IMR-90 (cell line): ENCODE measurements around the gene UTP4. TPM values are rescaled to one million over a fixed set of nuclear protein-coding genes. Genes with fewer than 3 reads are reported as not detected.

Experiments
- ATAC-seq: fragments of 200-7000 bp; cut with Tn5 transposase; 2 replicates; pipeline ENCODE4 v1.9.1; 2020; ENCODE audit warnings: low read depth, mild to moderate bottlenecking, moderate library complexity
- BruUV-seq: library from RNA; stranded (reverse); fragments of 400-500 nt; replicated peaks from 2 replicates; lab custom pipeline; 2021; lab: Mats Ljungman, UMichigan
- CTCF ChIA-PET: fragments of 300-600 bp; formaldehyde crosslinking; extraction: SDS; loops from one replicate; lab custom pipeline; 2021; ENCODE audit warnings: antibody characterized with exemption; lab: Yijun Ruan, JAX
- POLR2A ChIA-PET: fragments of 300-600 bp; sonication (Branson Sonifier 250); formaldehyde crosslinking; loops from one replicate; lab custom pipeline; 2022; ENCODE audit warnings: antibody characterized with exemption; ENCODE audit not compliant: unreplicated experiment; lab: Charles Lee
- DNase-seq: peaks from one replicate; pipeline ENCODE4 v3.0.0; 2013
- H2AFZ ChIP-seq: replicated peaks from 2 replicates; pipeline ENCODE3; 2013; ENCODE audit warnings: low read length, mild to moderate bottlenecking; ENCODE audit not compliant: poor library complexity
- H2AK5ac ChIP-seq: 2 replicates; pipeline ENCODE4 v1.6.1; 2013; ENCODE audit warnings: low read depth, low read length, inconsistent platforms
- H2AK9ac ChIP-seq: replicated peaks from 2 replicates; pipeline ENCODE3; 2013; ENCODE audit warnings: mild to moderate bottlenecking, low read depth, low read length, moderate library complexity; ENCODE audit not compliant: poor library complexity
- H2BK120ac ChIP-seq: 2 replicates; pipeline ENCODE4 v1.6.1; 2013; ENCODE audit warnings: low read depth, low read length, inconsistent platforms
- H2BK15ac ChIP-seq: 3 replicates; pipeline ENCODE4 v1.6.1; 2013; ENCODE audit warnings: low read depth, low read length, inconsistent platforms
- H2BK20ac ChIP-seq: 2 replicates; pipeline ENCODE4 v1.6.1; 2013; ENCODE audit warnings: low read depth, mild to moderate bottlenecking, inconsistent platforms, low read length, moderate library complexity
- H2BK5ac ChIP-seq: 2 replicates; pipeline ENCODE4 v1.6.1; 2013; ENCODE audit warnings: mild to moderate bottlenecking, low read depth, low read length, inconsistent platforms; ENCODE audit not compliant: poor library complexity, severe bottlenecking
- H3K14ac ChIP-seq: replicated peaks from 2 replicates; pipeline ENCODE4 v1.6.1; 2013; ENCODE audit warnings: low read depth, low read length, inconsistent platforms
- H3K18ac ChIP-seq: 2 replicates; pipeline ENCODE4 v1.6.1; 2013; ENCODE audit warnings: low read depth, low read length, control low read depth
- H3K23ac ChIP-seq: 2 replicates; pipeline ENCODE4 v1.6.1; 2013; ENCODE audit warnings: low read depth, low read length, inconsistent platforms
- H3K27ac ChIP-seq: 2 replicates; pipeline ENCODE4 v1.5.1; 2013; ENCODE audit warnings: mild to moderate bottlenecking, control low read depth, low read length; ENCODE audit not compliant: insufficient read depth
- H3K27me3 ChIP-seq: 2 replicates; pipeline ENCODE4 v1.6.1; 2013; ENCODE audit warnings: low read length; ENCODE audit not compliant: control insufficient read depth, insufficient read depth
- H3K36me3 ChIP-seq: 2 replicates; pipeline ENCODE4 v1.6.1; 2013; ENCODE audit warnings: low read length, mixed read lengths; ENCODE audit not compliant: control insufficient read depth, insufficient read depth
- H3K4ac ChIP-seq: 2 replicates; pipeline ENCODE4 v1.6.1; 2013; ENCODE audit warnings: low read depth, low read length, inconsistent platforms
- H3K4me1 ChIP-seq: 2 replicates; pipeline ENCODE4 v1.6.1; 2013; ENCODE audit warnings: low read length, mixed read lengths; ENCODE audit not compliant: control insufficient read depth, insufficient read depth
- H3K4me2 ChIP-seq: 2 replicates; pipeline ENCODE4 v1.6.1; 2013; ENCODE audit warnings: low read depth, mild to moderate bottlenecking, control low read depth, low read length, moderate library complexity
- H3K4me3 ChIP-seq: 2 replicates; pipeline ENCODE4 v1.5.1; 2013; ENCODE audit warnings: low read depth, mild to moderate bottlenecking, control low read depth, low read length, moderate library complexity; ENCODE audit not compliant: insufficient read depth
- H3K56ac ChIP-seq: 2 replicates; pipeline ENCODE4 v1.6.1; 2013; ENCODE audit warnings: low read length, inconsistent platforms; ENCODE audit not compliant: insufficient read depth; ENCODE audit errors: extremely low read depth
- H3K79me1 ChIP-seq, 2 experiments: 2 replicates each; pipeline ENCODE4 v1.6.1; 2013; ENCODE audit warnings: low read length in 2 of 2, inconsistent platforms in 1 of 2, low read depth in 1 of 2
- H3K9ac ChIP-seq: 2 replicates; pipeline ENCODE4 v1.6.1; 2013; ENCODE audit warnings: low read depth, low read length, control low read depth
- H3K9me1 ChIP-seq: 2 replicates; pipeline ENCODE4 v1.6.1; 2013; ENCODE audit warnings: low read length, inconsistent platforms; ENCODE audit not compliant: insufficient read depth
- H3K9me3 ChIP-seq: 2 replicates; pipeline ENCODE4 v1.6.1; 2013; ENCODE audit warnings: low read length; ENCODE audit not compliant: control insufficient read depth, insufficient read depth
- H4K20me1 ChIP-seq: 2 replicates; pipeline ENCODE4 v1.6.1; 2013; ENCODE audit warnings: low read length, inconsistent platforms; ENCODE audit not compliant: insufficient read depth
- H4K5ac ChIP-seq: 2 replicates; pipeline ENCODE4 v1.6.1; 2013; ENCODE audit warnings: mild to moderate bottlenecking, low read depth, low read length, control low read depth
- H4K8ac ChIP-seq, 2 experiments: 2 replicates each; pipeline ENCODE4 v1.6.1; 2013; ENCODE audit warnings: low read depth in 2 of 2, low read length in 2 of 2, control low read depth in 1 of 2, inconsistent platforms in 1 of 2
- H4K91ac ChIP-seq: 2 replicates; pipeline ENCODE4 v1.6.1; 2013; ENCODE audit warnings: low read depth, low read length, inconsistent platforms; ENCODE audit not compliant: insufficient read depth
- BHLHE40 ChIP-seq: fragments of 150-350 bp; IDR thresholded peaks from 2 replicates; pipeline ENCODE4 v1.6.1; 2016; ENCODE audit warnings: mild to moderate bottlenecking, low read depth, low read length
- CEBPB ChIP-seq: IDR thresholded peaks from 2 replicates; pipeline ENCODE4 v1.6.1; 2012; ENCODE audit warnings: low read depth, low read length, improper control_type of control experiment
- CHD1 ChIP-seq: IDR thresholded peaks from 2 replicates; pipeline ENCODE4 v1.6.1; 2012; ENCODE audit warnings: low read depth, low read length, improper control_type of control experiment
- ELK1 ChIP-seq: fragments of 150-350 bp; IDR thresholded peaks from 2 replicates; pipeline ENCODE4 v1.6.1; 2016; ENCODE audit warnings: low read depth, mild to moderate bottlenecking, low read length, moderate library complexity, borderline replicate concordance
- FOS ChIP-seq: fragments of 150-350 bp; IDR thresholded peaks from 2 replicates; pipeline ENCODE4 v1.6.1; 2016; ENCODE audit warnings: low read depth, low read length
- MAZ ChIP-seq: IDR thresholded peaks from 2 replicates; pipeline ENCODE4 v1.6.1; 2012; ENCODE audit warnings: low read depth, mild to moderate bottlenecking, low read length, improper control_type of control experiment, moderate library complexity, borderline replicate concordance
- MXI1 ChIP-seq: IDR thresholded peaks from 2 replicates; pipeline ENCODE4 v1.6.1; 2012; ENCODE audit warnings: low read depth, mild to moderate bottlenecking, low read length, moderate library complexity, borderline replicate concordance
- NFE2L2 ChIP-seq: fragments of 150-350 bp; IDR thresholded peaks from 2 replicates; pipeline ENCODE4 v1.6.1; 2016; ENCODE audit warnings: low read depth, mild to moderate bottlenecking, low read length
- POLR2A ChIP-seq: IDR thresholded peaks from 2 replicates; pipeline ENCODE4 v1.6.1; 2012; ENCODE audit warnings: mild to moderate bottlenecking, low read depth, low read length
- RAD21 ChIP-seq: IDR thresholded peaks from 2 replicates; pipeline ENCODE4 v1.6.1; 2012; ENCODE audit warnings: low read length, improper control_type of control experiment
- RCOR1 ChIP-seq: IDR thresholded peaks from 2 replicates; pipeline ENCODE4 v1.6.1; 2012; ENCODE audit warnings: mild to moderate bottlenecking, low read length, improper control_type of control experiment; ENCODE audit not compliant: insufficient replicate concordance
- RFX5 ChIP-seq: IDR thresholded peaks from 2 replicates; pipeline ENCODE4 v1.8.0; 2012; ENCODE audit warnings: low read depth, mild to moderate bottlenecking, low read length, moderate library complexity
- SMC3 ChIP-seq: fragments of 150-350 bp; IDR thresholded peaks from 2 replicates; pipeline ENCODE4 v1.6.1; 2016; ENCODE audit warnings: low read depth, mild to moderate bottlenecking, antibody characterized with exemption, low read length, moderate library complexity
- WGBS, 2 experiments: methylation state at CpG; one replicate each; pipeline versions ENCODE4 v1.1.5 to v1.1.7; 2013; ENCODE audit warnings: missing lambda C conversion rate in 2 of 2; ENCODE audit not compliant: insufficient read length in 1 of 2; ENCODE audit errors: extremely low coverage in 2 of 2; 5-methylcytosine and 5-hydroxymethylcytosine counted together
- dilution Hi-C: fragments of 300-500 bp; cut with HindIII; formaldehyde crosslinking; loops from one replicate; pipeline ENCODE4 v1.14.3; 2018; ENCODE audit warnings: low sequenced_read_pairs; ENCODE audit not compliant: unreplicated experiment
- in situ Hi-C: fragments of 300-500 bp; cut with MboI; formaldehyde crosslinking; loops from 3 replicates; pipeline ENCODE4 v1.14.3; 2019; ENCODE audit warnings: low sequenced_read_pairs, inconsistent platforms, mixed read lengths
- intact Hi-C: fragments of 100-400 bp; cut with micrococcal nuclease; formaldehyde crosslinking; loops from 2 replicates; pipeline ENCODE4 v1.10.0; 2022
- polyA plus RNA-seq, 3 experiments: library from polyadenylated mRNA; depleted of rRNA; stranded (reverse); fragments of >200 nt; gene quantifications; 2 replicates each; pipeline ENCODE4 v1.2.3, GENCODE V29; 2012; ENCODE audit warnings: low replicate concordance in 1 of 3
- total RNA-seq: library from RNA; depleted of rRNA; stranded (reverse); fragments of >200 nt; gene quantifications from 2 replicates; pipeline ENCODE4 v1.2.3, GENCODE V29; 2012
- TF ChIP-seq, protein P1 (sequence below): conservative IDR thresholded peaks from 2 replicates; pipeline ENCODE4 v1.5.1; 2012; ENCODE audit warnings: mild to moderate bottlenecking, low read depth, low read length, improper control_type of control experiment

UTP4 gene
- total and polyA plus RNA-seq, 2 of the 4 experiments (the other 2 are of a cell fraction) = 32.1 to 61.8 TPM

GRCh38 chr16:69131167-69131838, 1.1 kb upstream of the UTP4 start:
- peak overlapping the region; percentile 98 for H3K9ac ChIP-seq
- peak overlapping the region; percentile 97 for H4K91ac ChIP-seq
- H3K79me1 ChIP-seq = peaks cover 10 to 53% of the 10 kb centered on the region in 2 experiments; a peak in 3 of 4 replicates
- no peaks in the 10 kb centered on the region; the same call in 1 of the 2 replicates for H3K9me1 ChIP-seq
- peak overlapping the region; percentile 93 for H3K4me2 ChIP-seq
- peak overlapping the region; percentile 93 for H4K5ac ChIP-seq
- H2BK120ac ChIP-seq = peak overlapping the region; percentile 70
- ChIA-PET POLR2A (interaction anchor here (0.6 kb wide), 1 partner anchor 172 kb away, joined by 27 read pairs; no protein-coding TSS in a partner anchor), CTCF (interaction anchor here (0.6 kb wide), 1 partner anchor 541 kb away, joined by 4 read pairs; no protein-coding TSS in a partner anchor)
- 0% methylated on average over 4 of the region's 15 CpGs; no CpG with 5 or more reads in 1 of the 2 experiments for WGBS, 2 experiments
- intact Hi-C loops (loop anchor here (5.0 kb wide), 1 partner anchor 139 kb away; no protein-coding TSS in a partner anchor), dilution Hi-C loops (no loop called here), in situ Hi-C loops (no loop called here)
- peak overlapping the region; percentile 93 for H2AFZ ChIP-seq
- H3K56ac ChIP-seq = peak overlapping the region; percentile 98
- H2AK5ac ChIP-seq = peak overlapping the region; percentile 90
- TF ChIP-seq MAZ = no peak
- TF ChIP-seq POLR2A = no peak
- no peak for TF ChIP-seq CHD1
- no peak for TF ChIP-seq SMC3
- no peak for TF ChIP-seq RCOR1
- TF ChIP-seq, protein P1, sequence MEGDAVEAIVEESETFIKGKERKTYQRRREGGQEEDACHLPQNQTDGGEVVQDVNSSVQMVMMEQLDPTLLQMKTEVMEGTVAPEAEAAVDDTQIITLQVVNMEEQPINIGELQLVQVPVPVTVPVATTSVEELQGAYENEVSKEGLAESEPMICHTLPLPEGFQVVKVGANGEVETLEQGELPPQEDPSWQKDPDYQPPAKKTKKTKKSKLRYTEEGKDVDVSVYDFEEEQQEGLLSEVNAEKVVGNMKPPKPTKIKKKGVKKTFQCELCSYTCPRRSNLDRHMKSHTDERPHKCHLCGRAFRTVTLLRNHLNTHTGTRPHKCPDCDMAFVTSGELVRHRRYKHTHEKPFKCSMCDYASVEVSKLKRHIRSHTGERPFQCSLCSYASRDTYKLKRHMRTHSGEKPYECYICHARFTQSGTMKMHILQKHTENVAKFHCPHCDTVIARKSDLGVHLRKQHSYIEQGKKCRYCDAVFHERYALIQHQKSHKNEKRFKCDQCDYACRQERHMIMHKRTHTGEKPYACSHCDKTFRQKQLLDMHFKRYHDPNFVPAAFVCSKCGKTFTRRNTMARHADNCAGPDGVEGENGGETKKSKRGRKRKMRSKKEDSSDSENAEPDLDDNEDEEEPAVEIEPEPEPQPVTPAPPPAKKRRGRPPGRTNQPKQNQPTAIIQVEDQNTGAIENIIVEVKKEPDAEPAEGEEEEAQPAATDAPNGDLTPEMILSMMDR = no peak
- no peak for TF ChIP-seq NFE2L2
- no peak for TF ChIP-seq BHLHE40
- no peak for TF ChIP-seq RFX5
- TF ChIP-seq MXI1 = no peak
- TF ChIP-seq RAD21 = no peak
- TF ChIP-seq CEBPB = no peak
- no peak for TF ChIP-seq ELK1
- no peak for TF ChIP-seq FOS
- peak overlapping the region; percentile 100 for H2AK9ac ChIP-seq
- no peak overlapping the region; the same call in 1 of the 2 replicates for H2BK20ac ChIP-seq
- peaks cover 27% of the 10 kb centered on the region for H4K20me1 ChIP-seq
- peak overlapping the region; percentile 91 for H3K4me3 ChIP-seq
- H3K18ac ChIP-seq = peak overlapping the region; percentile 59
- no peaks in the 10 kb centered on the region for H3K4me1 ChIP-seq
- peaks cover 3% of the 10 kb centered on the region for H3K36me3 ChIP-seq
- H3K4ac ChIP-seq = peak overlapping the region; percentile 99
- peak; percentile 24 for DNase-seq
- peak overlapping the region; percentile 98 for H3K14ac ChIP-seq
- peak overlapping the region; percentile 97 for H2BK5ac ChIP-seq
- peak; percentile 13 for ATAC-seq
- H2BK15ac ChIP-seq = no peak overlapping the region; the same call in 2 of the 3 replicates
- no peaks in the 10 kb centered on the region for H3K9me3 ChIP-seq
- no TSS peak for BruUV-seq
- peak overlapping the region; percentile 99 for H3K23ac ChIP-seq
- H3K27me3 ChIP-seq = no peaks in the 10 kb centered on the region
- peak overlapping the region; percentile 93 to 95 for H4K8ac ChIP-seq
- H3K27ac ChIP-seq = peak overlapping the region; percentile 95
